HG02759 (cell line): ENCODE data around the gene PRAC1.

ENCODE experiments used
- ATAC-seq: cut with Tn5 transposase; IDR thresholded peaks from one replicate; pipeline ENCODE4 v1.9.1; 2021; ENCODE audit warnings: mild to moderate bottlenecking, moderate library complexity; ENCODE audit not compliant: unreplicated experiment

PRAC1 gene

GRCh38 chr17:48711128-48711527 lies 11.2 kb downstream of the PRAC1 start:
- no peak for ATAC-seq

GRCh38 chr17:48704361-48705248 lies 17.7 kb downstream of the PRAC1 start:
- ATAC-seq = no peak

- no peak for ATAC-seq
Measured at GRCh38 chr17:48701864-48702532, 20.3 kb downstream of the PRAC1 start.

GRCh38 chr17:48693178-48693577 lies 29.1 kb downstream of the PRAC1 start:
- ATAC-seq = no peak

GRCh38 chr17:48692049-48692448 lies 30.3 kb downstream of the PRAC1 start:
- ATAC-seq = no peak

- ATAC-seq = no peak
Measured at GRCh38 chr17:48690655-48691054, 31.7 kb downstream of the PRAC1 start.

GRCh38 chr17:48681609-48682008 lies 40.7 kb downstream of the PRAC1 start:
- no peak for ATAC-seq

- ATAC-seq = no peak
Measured at GRCh38 chr17:48679385-48680096, 42.8 kb downstream of the PRAC1 start.

- ATAC-seq = peak; percentile 71
Measured at GRCh38 chr17:48678141-48678971, 44.0 kb downstream of the PRAC1 start.

GRCh38 chr17:48676963-48677558 lies 45.3 kb downstream of the PRAC1 start:
- ATAC-seq = no peak

GRCh38 chr17:48672340-48672739 lies 50.0 kb downstream of the PRAC1 start:
- ATAC-seq = no peak
